ENCODE measurements around the gene ATAD3B. TPM values are rescaled to one million over a fixed set of nuclear protein-coding genes. Genes with fewer than 3 reads are reported as not detected.

Gene ATAD3B
- total and polyA plus RNA-seq, 2 of the 13 experiments (the other 11 are each of a cell fraction or from before 2014, with no cell fraction given): 9.6 to 31.1 TPM

GRCh38 chr1:1437904-1438376 is 33.6 kb upstream of the ATAD3B start (continued):
- TF ChIP-seq MEF2D (CRISPR knock-in tag; IDR thresholded peaks at IDR 0.05) (peak; percentile 3; the same call in 1 of the 2 replicates), CBX5 (CRISPR knock-in tag; IDR thresholded peaks at IDR 0.05; ENCODE audit: borderline replicate concordance) (no peak), ZNF660 (CRISPR knock-in tag; IDR thresholded peaks at IDR 0.05; ENCODE audit: borderline replicate concordance, low read depth) (no peak), BCL6 (CRISPR knock-in tag; IDR thresholded peaks at IDR 0.05) (peak; percentile 51; the same call in 1 of the 2 replicates), KLF15 (CRISPR knock-in tag; IDR thresholded peaks at IDR 0.05; ENCODE audit: borderline replicate concordance) (no peak), ZNF17 (CRISPR knock-in tag; IDR thresholded peaks at IDR 0.05) (no peak), ZIK1 (CRISPR knock-in tag; IDR thresholded peaks at IDR 0.05; ENCODE audit: borderline replicate concordance, low read depth) (no peak), SMC3 (IDR thresholded peaks at IDR 0.05; ENCODE audit: low read length) (no peak; the same call in 1 of the 2 replicates), ZNF543 (CRISPR knock-in tag; IDR thresholded peaks at IDR 0.05) (no peak), NCOA2 (CRISPR knock-in tag; IDR thresholded peaks at IDR 0.05) (peak; percentile 46), ZMYM2 (CRISPR knock-in tag; IDR thresholded peaks at IDR 0.05) (no peak), FOXM1 (CRISPR knock-in tag; IDR thresholded peaks at IDR 0.05) (no peak), TOE1 (CRISPR knock-in tag; IDR thresholded peaks at IDR 0.05) (no peak), CSRNP1 (CRISPR knock-in tag; IDR thresholded peaks at IDR 0.05) (no peak), TCF7 (IDR thresholded peaks at IDR 0.05; ENCODE audit: low read depth) (no peak), DR1 (CRISPR knock-in tag; IDR thresholded peaks at IDR 0.05) (peak; percentile 62), ZNF547 (CRISPR knock-in tag; IDR thresholded peaks at IDR 0.05) (no peak), TBX3 (IDR thresholded peaks at IDR 0.05; ENCODE audit: borderline replicate concordance) (no peak), ZNF331 (CRISPR knock-in tag; IDR thresholded peaks at IDR 0.05) (peak; percentile 21; the same call in 1 of the 2 replicates), BCLAF1 (IDR thresholded peaks at IDR 0.05) (no peak), THAP9 (CRISPR knock-in tag; IDR thresholded peaks at IDR 0.05; ENCODE audit: borderline replicate concordance) (peak; percentile 56; the same call in 1 of the 2 replicates), KLF16 (CRISPR knock-in tag; IDR thresholded peaks at IDR 0.05) (peak in 1 of 2 experiments; percentile 68; a peak in 1 of 4 replicates), POGZ (CRISPR knock-in tag; IDR thresholded peaks at IDR 0.05) (0 out of 2 replicates have a peak, but pooled peaks have one; percentile 34), EED (CRISPR knock-in tag; IDR thresholded peaks at IDR 0.05) (no peak), ZNF253 (CRISPR knock-in tag; IDR thresholded peaks at IDR 0.05; ENCODE audit: borderline replicate concordance) (no peak)
